Measurements from ENCODE around the gene CLVS2.

- TF ChIP-seq, protein P1, sequence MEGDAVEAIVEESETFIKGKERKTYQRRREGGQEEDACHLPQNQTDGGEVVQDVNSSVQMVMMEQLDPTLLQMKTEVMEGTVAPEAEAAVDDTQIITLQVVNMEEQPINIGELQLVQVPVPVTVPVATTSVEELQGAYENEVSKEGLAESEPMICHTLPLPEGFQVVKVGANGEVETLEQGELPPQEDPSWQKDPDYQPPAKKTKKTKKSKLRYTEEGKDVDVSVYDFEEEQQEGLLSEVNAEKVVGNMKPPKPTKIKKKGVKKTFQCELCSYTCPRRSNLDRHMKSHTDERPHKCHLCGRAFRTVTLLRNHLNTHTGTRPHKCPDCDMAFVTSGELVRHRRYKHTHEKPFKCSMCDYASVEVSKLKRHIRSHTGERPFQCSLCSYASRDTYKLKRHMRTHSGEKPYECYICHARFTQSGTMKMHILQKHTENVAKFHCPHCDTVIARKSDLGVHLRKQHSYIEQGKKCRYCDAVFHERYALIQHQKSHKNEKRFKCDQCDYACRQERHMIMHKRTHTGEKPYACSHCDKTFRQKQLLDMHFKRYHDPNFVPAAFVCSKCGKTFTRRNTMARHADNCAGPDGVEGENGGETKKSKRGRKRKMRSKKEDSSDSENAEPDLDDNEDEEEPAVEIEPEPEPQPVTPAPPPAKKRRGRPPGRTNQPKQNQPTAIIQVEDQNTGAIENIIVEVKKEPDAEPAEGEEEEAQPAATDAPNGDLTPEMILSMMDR (IDR thresholded peaks at IDR 0.05; ENCODE audit: low read depth, low read length, missing input control) = no peak
- TF ChIP-seq REST (IDR thresholded peaks at IDR 0.05) (no peak), SP1 (IDR thresholded peaks at IDR 0.05) (no peak), ATF3 (IDR thresholded peaks at IDR 0.05) (no peak), MAX (IDR thresholded peaks at IDR 0.05) (no peak), TAF1 (conservative IDR thresholded peaks at IDR 0.05) (no peak), YY1 (IDR thresholded peaks at IDR 0.05) (no peak)
Measured at GRCh38 chr6:122997541-122998150, 1.6 kb downstream of the CLVS2 start.

All from liver (tissue), 3 donors.